ENCODE data around the gene ITM2C. TPM values are rescaled to one million over a fixed set of nuclear protein-coding genes. Genes with fewer than 3 reads are reported as not detected.
A peak's percentile ranks its signal among the peaks of the same experiment; 100 is the strongest.

Gene ITM2C
- total and polyA plus RNA-seq, 2 experiments from 2014 or later: 241 to 367 TPM

DNA sequence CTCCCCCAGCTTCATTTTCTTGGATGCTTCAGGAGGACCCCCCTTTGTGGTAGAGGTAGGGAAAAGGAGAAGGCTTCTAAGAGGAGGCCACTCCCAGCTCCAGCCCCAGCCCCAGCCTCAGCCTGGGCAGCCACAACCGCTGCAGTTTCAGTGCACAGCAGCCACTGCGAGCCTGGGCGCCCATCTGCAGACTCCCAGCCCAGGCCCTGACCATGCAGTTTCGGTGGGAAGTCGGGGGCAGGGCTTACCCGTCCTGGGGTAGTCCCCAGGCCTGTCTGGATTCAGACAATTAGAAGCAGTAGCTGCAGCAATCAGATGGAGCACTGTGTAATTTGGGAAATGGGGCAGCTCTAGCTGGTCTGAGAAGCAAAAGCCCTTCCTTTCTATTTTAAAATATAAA, 28.6 kb downstream of the ITM2C start:
- no peak overlapping the region for H3K4me3 ChIP-seq
- H3K9me3 Mint-ChIP-seq: no peaks in the 10 kb centered on the region; the same call in 2 of the 3 replicates
- no peaks in the 10 kb centered on the region; the same call in 2 of the 3 replicates for H3K36me3 Mint-ChIP-seq (ENCODE audit: low read depth)
- TF ChIP-seq CTCF (conservative IDR thresholded peaks at IDR 0.05; ENCODE audit: low read depth in 2 of 2) (no peak), NANOG (IDR thresholded peaks at IDR 0.05; ENCODE audit: borderline replicate concordance) (no peak), ZNF331 (CRISPR knock-in tag; IDR thresholded peaks at IDR 0.05; ENCODE audit: low read depth) (no peak), POLR2AphosphoS5 (IDR thresholded peaks at IDR 0.05; ENCODE audit: low read depth) (no peak), EZH2 (IDR thresholded peaks at IDR 0.05; ENCODE audit: low read depth, unreplicated experiment) (no peak), STAT1 (IDR thresholded peaks at IDR 0.05; ENCODE audit: unreplicated experiment) (no peak), JUNB (IDR thresholded peaks at IDR 0.05; ENCODE audit: unreplicated experiment) (no peak)
- TF ChIP-seq, protein P1, sequence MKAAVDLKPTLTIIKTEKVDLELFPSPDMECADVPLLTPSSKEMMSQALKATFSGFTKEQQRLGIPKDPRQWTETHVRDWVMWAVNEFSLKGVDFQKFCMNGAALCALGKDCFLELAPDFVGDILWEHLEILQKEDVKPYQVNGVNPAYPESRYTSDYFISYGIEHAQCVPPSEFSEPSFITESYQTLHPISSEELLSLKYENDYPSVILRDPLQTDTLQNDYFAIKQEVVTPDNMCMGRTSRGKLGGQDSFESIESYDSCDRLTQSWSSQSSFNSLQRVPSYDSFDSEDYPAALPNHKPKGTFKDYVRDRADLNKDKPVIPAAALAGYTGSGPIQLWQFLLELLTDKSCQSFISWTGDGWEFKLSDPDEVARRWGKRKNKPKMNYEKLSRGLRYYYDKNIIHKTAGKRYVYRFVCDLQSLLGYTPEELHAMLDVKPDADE (IDR thresholded peaks at IDR 0.05): no peak
- H4K20me1 ChIP-seq (replicated peaks; ENCODE audit: insufficient read depth): no peaks in the 10 kb centered on the region
- no peak overlapping the region for H3K27ac Mint-ChIP-seq
- no peaks in the 10 kb centered on the region for H3F3A ChIP-seq (replicated peaks; ENCODE audit: low read depth)
- peaks cover 8% of the 10 kb centered on the region for H3K27me3 Mint-ChIP-seq (ENCODE audit: insufficient read depth, low read depth, poor library complexity)
- no peak overlapping the region for H3K27ac ChIP-seq (ENCODE audit: low read depth)
- no peaks in the 10 kb centered on the region for H3K9me2 ChIP-seq (ENCODE audit: insufficient read depth)
- peak overlapping the region; percentile 63 for H2AFZ ChIP-seq
- peaks cover 7% of the 10 kb centered on the region; the same call in 1 of the 2 replicates for H3K4me1 ChIP-seq (ENCODE audit: insufficient read depth)
- peak; percentile 87 for ATAC-seq
- no peak overlapping the region for H3K4me2 ChIP-seq
- H3K4me1 Mint-ChIP-seq: peaks cover 13% of the 10 kb centered on the region
- no peak overlapping the region for H3K4me3 Mint-ChIP-seq
- no peaks in the 10 kb centered on the region for H3K79me2 ChIP-seq (replicated peaks; ENCODE audit: insufficient read depth)
- H3K36me3 ChIP-seq (ENCODE audit: insufficient read depth): no peaks in the 10 kb centered on the region
- no peaks in the 10 kb centered on the region for H3K27me3 ChIP-seq (ENCODE audit: insufficient read depth)
- DNase-seq (ENCODE audit: low spot score): peak; percentile 36

DNA sequence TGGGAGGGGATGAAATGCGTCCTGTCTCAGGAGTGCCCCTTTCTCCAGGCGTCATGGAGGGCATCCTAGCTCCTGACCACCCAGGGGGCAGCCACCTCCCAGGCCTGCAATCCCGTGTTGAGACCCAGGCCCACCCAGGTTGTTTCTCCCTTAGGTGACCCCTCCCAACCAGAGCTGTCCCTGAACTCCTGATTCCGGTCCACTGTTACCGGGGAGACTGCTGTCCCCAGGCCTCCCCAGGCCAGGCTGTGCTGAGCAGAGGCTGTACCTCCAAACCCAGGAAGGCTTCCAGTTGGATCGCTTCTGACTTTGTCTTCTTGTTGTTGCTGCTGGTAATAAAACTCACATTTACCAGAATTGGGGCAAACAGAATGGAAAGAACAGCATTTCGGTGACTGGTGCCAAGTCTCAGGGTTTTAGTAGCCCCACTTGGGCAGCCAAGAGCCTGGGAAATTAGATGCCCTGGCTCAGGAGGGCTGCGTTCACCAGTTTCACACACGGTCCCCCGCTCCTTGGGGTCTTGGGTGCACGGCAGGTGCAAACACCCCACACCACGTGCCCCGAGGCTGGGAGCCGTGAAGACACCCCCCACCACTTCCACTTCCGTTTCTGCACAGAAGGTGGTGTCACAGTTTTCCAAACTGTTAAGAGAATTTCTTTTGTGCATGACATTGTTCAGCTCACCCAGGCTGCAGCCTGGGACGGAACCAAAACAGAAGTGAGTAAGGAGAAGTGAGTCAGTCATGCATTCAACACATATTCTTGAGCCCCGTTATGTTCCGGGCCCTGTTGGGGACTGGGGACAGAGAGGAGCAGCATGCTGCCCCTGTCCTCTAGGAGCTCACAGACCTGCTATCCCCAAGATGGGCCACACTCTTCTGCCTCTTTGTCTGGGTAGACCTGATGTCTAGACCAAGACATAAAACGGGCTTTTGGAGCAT, 29.4 kb downstream of the ITM2C start:
- H3F3A ChIP-seq (replicated peaks; ENCODE audit: low read depth): no peaks in the 10 kb centered on the region
- no peaks in the 10 kb centered on the region for H4K20me1 ChIP-seq (replicated peaks; ENCODE audit: insufficient read depth)

More for the DNA sequence above, 29.4 kb downstream of the ITM2C start:
- Histone ChIP-seq H3K36me3 (ENCODE audit: insufficient read depth) (no peaks in the 10 kb centered on the region), H3K4me1 (ENCODE audit: insufficient read depth) (peaks cover 12% of the 10 kb centered on the region; the same call in 1 of the 2 replicates), H3K27ac (ENCODE audit: low read depth) (no peak overlapping the region), H3K79me2 (replicated peaks; ENCODE audit: insufficient read depth) (no peaks in the 10 kb centered on the region), H2AFZ (peak overlapping the region; percentile 63; the same call in 1 of the 2 replicates), H3K27me3 (ENCODE audit: insufficient read depth) (no peaks in the 10 kb centered on the region), H3K4me3 (no peak overlapping the region), H3K9me2 (ENCODE audit: insufficient read depth) (no peaks in the 10 kb centered on the region), H3K4me2 (no peak overlapping the region)
- DNase-seq (ENCODE audit: low spot score): no peak
- Mint-ChIP-seq H3K36me3 (ENCODE audit: low read depth) (no peaks in the 10 kb centered on the region; the same call in 2 of the 3 replicates), H3K4me3 (no peak overlapping the region), H3K27ac (no peak overlapping the region), H3K27me3 (ENCODE audit: insufficient read depth, low read depth, poor library complexity) (peaks cover 8% of the 10 kb centered on the region), H3K4me1 (peaks cover 18% of the 10 kb centered on the region), H3K9me3 (no peaks in the 10 kb centered on the region; the same call in 2 of the 3 replicates)
- no peak for TF ChIP-seq JUNB (IDR thresholded peaks at IDR 0.05; ENCODE audit: unreplicated experiment)
- ATAC-seq: peak; percentile 17; the same call in 2 of the 3 replicates
